HG02642 (cell line): ENCODE measurements around the gene SETD3.

Experiments used
- ATAC-seq: cut with Tn5 transposase; IDR thresholded peaks from one replicate; pipeline ENCODE4 v1.9.1; 2021; ENCODE audit warnings: mild to moderate bottlenecking; ENCODE audit not compliant: unreplicated experiment, poor library complexity

SETD3 gene

DNA sequence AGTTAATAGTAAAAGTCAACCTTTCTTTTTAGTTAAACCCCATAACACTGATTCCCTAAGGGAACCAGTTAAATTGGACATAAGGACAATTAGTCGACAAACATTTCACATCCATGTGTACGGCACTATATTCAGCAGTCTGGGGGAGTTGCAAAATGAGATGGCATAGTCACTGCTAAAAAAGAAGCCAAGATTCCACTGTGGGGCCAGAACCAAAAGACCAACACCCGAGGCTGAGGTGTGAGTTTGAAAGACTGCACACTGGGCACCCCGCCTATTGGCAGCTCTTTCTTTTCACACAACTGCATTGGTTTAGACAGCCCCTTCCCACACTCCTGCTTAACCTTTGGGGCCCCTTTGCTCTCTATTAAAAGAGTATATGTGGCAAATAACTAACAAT is 16.7 kb downstream of the SETD3 start:
- no peak for ATAC-seq

DNA sequence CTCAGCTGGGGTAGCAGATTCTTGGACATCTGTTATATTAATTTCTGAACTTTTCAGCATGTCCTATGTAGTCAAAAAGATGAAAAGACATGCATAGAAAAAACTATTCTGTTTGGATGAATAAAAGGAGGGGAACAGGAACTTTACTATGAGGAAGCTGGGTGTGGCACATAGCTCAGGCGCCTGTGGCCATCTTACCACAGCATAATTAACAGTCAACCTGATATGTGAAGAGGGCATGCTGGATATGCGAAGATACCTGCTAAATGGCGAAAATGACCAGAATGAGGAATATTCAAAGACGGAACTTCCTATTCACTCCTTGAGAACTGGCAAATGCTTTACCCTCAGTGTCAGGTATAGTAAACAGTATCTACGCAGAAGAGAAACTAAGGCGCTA is 18.4 kb downstream of the SETD3 start:
- no peak for ATAC-seq

DNA sequence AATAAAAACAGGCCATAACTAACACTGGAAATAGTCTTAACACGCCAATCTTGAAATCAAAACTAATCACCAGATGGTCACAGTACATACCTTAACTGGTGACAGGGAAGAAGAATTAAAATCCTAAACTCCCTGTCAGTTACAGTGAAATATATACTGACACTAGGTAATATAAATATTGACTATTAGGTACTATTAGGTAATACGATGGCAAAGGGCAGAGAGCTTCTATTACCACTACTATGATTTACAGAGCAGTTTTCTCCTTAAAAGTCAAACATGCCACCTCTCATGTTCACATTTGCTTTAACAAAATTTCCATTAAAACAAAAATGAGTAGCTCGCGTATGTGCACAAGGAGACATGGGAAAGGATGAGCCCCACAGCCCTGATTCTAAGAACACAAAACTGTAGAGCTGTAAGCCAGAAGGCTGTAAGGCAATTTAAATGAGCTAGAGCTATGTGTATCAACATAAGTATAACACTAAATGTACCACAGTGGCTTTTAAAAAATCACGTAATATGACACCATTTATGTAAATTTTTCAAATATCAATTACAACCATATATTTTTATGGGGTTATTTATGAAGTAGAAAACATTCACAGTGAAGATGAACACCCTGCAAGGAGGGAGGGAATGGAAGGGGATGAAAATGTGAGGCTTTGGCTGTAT is 19.1 kb downstream of the SETD3 start:
- no peak for ATAC-seq

DNA sequence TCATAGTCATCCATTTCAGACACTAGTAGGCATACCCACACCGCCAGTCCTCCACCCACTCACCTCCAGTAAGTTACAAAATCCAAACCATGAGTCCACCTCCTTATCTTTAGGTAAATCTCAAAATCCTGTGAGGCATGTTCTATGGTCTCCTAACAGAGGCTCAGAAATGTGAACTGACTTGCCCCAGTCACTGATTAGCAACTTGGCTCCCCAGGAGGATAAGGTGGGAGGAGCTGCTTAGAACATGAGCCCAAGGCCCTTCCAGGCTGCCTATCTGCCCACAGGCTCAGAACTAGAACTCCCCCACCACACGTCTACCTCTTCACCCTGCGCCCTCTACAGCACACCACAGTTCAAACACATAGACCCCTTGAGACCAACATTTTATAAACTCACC is 19.9 kb downstream of the SETD3 start:
- ATAC-seq: no peak

DNA sequence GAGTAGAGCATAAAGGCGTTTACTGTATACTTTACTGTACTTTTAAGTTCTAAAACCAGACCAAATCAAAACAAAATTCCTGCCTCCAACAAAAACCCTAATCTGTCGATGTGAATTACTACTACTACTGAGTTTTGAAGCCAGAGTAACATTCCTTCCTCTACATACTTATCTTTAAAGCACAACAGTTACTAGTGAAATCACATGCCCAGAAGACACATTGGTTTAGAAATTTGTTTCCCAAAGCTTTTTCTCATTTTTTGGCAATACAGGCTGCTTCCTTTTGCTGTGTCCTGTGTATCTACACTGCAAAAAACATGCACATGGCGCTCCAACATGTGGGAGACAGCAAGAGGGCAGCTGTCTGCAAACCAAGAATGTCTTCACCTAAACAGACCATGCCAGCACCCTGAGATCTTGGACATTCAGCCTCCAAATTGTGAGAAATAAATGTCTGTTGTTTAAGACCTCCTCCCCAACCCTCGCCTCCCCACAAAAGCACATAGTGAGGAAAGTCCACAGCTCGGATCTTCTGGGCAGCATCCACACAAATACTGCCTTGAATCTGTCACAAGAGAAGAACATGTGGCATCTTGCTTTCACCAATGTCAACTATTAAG is 21.1 kb downstream of the SETD3 start:
- ATAC-seq: no peak

DNA sequence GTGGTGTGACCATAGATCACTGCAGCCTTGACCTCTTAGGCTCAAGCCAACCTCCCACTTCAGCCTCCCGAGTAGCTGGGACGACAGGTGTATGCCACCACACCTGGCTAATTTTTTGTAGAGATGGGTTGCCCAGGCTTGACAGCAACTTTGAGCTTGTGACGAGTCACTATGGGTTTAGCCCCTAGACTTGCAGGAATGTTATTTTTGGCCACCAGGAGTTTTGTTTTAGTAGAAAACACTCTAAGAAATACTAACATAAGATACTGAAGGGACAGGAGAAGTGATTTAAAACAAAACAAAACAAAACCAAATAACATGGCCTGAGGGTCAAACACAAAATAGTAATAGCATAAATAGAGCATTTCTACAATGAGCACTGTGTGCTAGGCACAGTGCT is 26.4 kb downstream of the SETD3 start:
- ATAC-seq: no peak

DNA sequence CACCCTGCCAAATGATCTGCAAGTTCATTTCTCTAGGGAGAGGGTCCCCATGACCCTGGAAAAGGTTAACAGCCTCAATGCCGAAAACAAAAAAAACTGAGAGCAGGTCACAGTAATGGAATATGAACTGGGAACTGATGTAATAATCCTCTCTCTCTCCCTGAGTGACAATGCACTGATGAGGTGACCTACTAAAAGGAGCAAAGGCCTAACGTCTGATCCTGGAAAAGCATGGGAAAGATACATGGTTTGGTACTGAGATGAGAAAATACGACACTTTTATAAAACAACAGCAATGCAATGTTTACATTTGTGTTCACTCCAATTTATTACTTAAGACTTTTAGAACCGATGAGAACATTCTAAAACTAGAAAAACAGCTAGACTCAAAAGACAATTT is 27.7 kb downstream of the SETD3 start:
- ATAC-seq: no peak

DNA sequence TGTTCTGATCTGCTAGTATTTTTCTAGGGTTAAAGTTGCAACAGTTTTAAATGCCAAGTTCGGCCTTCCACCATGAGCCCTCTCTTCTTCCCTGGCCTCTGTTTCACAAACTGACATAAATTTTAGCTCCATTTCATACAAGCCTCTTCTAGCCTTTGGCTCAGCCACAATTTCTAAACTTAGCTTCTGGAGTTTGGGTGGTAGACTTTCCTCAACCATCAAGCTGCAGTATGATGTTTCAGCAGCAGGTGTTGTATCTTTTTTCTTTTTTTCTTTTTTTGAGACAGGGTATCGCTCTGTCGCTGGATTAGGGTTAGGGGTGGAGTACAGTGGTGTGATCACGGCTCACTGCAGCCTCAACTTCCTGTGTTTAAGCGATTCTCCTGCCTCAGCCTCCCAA is 29.4 kb downstream of the SETD3 start:
- no peak for ATAC-seq

DNA sequence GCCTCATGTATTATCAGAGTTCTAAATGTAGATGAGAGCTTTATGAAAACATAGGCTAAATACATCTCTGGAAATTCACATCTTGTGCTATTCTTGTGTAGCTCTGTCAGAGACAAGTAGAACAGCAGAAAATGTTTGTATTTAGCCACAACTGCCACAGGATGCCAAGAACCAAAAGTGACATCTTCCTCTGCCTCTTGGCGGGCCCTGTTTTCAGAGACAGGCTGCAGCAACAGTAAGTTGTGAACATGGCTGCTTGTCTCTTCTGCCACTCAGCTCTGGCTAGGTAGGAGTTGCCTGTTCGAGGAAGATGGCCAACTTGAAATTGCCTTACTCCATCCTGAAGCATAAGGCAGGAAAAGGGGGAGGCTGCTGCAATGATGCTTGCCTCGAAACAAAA is 30.4 kb downstream of the SETD3 start:
- no peak for ATAC-seq

DNA sequence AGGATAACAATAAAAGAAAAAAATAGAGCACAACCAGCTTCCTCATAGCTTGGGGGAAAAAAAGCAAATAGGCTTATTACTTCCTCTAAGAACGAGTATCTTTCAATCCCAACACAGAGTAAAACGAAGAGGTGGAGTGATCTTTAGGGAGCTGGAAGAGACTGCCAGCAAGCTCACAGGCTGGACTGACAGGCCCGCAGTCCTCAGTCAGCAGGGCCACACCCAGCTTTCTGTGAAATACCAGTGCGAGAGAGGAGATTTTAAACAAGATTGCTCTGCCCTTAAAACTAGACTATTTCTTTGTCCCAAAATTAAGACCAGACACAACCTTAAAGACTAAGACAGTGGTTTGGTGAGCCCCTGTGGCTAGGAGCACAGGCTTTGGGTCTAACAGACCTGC is 32.9 kb downstream of the SETD3 start:
- no peak for ATAC-seq

DNA sequence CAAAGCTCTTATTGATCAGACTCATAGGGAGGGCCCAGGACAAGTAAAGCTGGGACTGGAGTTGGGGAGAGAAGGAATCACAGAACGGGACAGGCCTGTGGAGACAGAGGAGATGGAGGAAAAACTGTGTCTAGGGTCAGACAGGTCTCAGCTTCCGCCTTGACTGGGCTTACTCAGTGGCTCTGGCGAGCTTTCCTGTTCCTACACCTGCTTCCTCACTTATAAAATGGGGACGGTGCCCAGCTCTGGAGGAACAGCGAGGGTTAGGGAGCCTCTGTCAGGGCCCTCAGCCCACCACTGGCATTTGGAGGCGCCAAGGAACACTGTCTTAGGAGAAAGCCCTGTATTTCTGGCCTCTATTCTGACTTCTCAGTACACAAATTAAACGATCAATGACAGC is 34.7 kb downstream of the SETD3 start:
- no peak for ATAC-seq

DNA sequence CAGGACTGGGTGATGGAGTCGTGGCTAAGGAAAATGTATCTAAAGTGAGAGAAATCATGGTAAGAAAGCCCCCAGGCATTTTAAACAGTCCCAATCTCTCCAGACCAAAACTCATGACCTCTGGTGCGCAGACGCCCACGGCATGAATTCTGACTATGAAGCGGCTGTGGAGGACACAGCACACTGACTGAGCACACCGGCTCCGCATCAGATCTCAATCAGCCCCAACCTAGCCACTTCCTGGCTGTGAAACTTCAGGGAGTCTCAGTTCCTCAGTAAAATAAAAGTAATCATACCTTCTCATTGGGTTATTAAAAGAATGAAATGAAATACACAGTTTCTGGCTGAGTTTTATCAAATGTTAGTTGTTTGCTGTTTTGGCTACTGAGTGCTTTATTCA is 38.7 kb downstream of the SETD3 start:
- ATAC-seq: no peak

DNA sequence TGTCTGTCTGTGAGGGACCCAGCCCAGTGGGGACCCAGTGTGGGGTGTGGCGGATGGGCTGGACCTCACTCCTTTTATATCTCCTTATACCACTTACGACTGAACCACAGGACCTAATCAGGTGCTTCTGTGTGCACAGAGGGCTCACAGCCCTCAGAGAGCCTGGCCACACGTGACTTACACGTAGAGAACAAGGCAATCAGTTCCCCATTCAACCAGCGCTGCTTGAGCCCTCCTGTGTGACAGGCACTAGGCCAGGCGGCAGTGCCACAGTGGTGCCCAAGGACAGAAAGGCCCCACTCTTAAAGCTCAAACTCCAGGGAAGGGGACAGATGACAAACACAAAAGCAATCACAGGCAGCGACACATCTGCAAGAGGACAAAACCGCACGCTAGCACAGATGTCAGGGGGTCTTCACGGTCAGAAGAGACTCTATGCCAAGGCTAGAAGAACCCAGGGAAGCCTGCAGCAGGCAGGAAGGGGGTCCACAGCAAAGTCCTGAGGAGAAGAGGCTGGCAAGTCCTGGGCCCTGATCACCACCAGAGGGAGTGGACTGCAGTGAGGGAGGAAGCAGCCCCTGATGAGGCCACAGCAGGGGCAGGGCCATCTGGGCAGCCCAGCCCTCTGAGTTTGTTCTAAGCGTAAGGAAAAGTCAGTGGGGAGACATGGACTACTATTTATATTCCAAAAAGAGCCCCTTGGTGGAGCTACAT is 39.3 kb downstream of the SETD3 start:
- ATAC-seq: no peak

DNA sequence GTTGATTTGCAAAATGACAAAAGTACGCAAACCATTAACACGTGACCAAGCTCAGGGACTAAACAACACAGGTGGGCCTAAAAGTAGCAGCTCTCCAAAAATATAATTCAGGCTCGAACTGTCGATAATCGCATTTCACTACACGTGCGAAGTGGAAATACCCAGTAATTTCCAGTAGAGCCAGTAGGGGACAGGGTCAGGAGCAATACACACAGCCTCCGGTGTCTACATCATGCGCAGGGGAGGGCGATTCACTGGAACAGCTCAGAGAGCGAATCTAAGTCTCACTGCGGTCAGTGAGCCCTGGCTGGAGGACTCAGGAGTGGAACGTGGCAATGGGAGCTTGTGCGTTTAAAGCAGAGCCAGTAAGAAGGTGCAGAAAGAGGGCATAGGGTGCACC is 40.4 kb downstream of the SETD3 start:
- ATAC-seq: no peak

DNA sequence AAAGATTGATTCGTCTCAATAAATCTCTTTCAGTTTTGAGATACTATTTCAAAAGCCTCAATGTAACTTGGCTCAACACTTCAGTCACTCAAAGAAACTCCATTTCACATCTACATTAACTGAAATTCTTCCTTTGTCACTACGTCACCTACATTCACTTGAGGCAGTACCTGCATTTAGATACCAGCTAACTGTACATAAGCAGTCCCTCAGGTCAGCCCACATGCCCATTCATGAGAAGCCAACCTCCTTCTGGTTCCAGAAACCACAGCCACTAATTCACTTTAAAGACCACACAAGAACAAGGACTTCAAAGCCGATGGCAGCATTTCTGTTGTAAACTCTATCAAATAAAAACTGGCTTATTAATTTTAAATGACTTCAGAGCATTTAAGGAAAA is 43.0 kb downstream of the SETD3 start:
- ATAC-seq: no peak

DNA sequence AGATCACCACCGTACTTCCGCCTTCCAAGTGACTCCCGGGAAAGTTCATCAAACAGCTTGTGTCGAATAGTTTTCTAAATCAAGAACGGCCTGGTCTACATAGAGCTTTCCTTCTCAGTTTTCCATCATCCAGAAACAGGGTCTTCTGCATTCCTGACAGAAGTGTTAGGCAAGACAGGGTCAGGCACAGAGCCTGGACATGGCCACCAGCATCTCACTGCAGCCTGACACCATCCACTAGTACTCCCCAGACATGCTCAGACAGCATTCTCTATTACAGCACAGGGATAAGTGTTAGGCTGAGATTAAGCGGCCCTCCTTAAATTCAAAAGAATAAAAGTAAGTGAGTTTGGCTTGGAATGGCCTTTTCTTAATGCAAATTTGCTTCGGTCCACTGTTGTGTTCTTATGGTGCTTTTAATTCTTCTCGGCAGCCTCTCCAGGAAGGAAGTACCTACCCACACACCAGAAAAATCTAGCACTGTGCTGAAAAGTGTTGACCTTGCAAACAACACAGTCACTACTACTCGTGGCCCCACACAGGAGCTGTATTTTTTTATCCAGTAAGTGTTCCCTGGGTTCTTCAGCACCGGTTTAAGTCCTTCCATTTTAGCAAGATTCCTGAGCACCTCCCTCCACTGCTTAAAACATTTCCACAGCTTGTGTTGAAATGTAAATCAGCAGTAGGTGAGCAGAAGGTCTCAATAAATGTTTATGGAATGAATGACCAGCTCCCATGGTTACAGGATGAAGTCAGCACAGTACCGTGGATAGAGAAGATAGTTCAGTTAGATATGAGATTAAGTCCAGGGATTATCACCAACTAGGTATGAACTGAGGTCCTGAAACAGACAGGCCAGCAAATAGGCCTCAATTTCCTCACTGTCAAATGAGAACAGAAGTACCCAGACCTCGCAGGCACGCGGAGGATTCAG is 44.1 kb downstream of the SETD3 start:
- no peak for ATAC-seq

DNA sequence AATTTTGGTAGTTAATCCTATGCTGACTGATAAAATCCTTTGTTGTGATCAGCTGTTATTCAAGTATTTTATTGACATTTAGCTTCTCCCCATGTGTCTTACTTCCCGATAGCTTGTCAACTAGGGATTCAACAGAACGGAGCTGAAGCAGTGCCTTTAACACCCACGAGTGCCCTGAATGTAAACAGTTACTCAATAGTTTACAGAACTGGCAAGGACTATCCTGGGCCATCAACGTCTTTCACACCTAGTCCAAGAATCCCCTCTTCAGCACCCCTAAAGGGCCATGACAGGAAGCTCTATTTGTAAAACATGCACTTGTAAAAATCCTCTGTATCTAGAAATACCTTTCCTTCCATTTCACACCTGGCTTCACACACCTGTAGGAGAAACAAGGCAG is 45.3 kb downstream of the SETD3 start:
- ATAC-seq: no peak

DNA sequence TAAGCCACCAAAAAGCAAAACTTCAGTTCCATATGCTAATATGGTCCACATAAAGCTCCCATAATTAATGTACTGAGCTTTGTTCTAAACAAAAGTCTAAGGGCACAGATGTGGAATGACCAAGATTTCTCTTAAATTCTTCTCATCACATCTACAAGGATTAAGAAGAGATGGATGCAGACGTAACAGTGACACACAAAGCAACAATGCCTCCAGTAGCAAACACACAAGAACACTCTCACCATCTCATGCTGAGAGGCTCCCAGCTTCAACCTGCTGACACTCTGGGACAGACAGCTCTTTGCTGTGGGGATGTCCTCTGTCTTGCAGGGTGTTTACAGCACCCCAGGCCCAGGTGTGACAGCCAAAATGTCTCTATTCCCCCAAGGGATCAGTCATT is 48.2 kb downstream of the SETD3 start:
- ATAC-seq: no peak

DNA sequence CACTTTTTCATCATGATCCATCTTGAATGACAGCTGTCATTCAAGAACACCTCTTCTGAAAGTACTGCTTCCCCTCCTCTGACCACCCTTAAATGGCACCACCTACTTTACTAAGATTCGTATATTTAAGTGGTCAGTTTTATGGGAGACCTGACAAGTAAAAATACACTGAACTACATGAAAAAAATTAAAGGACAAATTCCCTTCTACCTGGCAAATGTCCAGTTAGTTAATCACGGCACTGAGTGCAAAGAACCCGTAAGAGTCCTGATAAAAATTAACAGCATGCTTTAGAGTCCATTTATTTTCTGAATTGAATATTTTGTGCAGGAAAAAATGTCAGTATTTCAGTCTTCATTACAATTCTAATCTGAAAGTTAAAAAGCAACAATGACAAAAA is 48.7 kb downstream of the SETD3 start:
- no peak for ATAC-seq

DNA sequence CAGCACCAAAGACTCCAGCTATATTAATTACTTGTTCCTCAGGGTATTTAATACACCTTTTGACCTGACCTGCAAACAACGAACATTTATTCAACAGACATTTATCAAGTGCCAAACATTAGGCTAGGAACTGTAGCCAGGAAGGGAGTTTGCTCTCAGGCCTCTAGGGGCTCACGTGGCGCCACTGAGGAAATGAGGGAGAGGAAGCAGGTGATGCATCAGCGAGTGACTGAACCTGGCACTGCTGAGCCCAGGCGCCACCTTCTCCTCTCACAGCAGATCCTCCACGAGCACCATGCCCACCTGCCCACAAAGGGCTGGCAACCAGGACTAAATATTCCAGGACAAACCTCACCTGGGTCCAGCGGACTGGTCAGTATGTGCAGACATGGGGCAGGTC is 50.2 kb downstream of the SETD3 start:
- ATAC-seq: no peak
